Parathyroid adenoma (tissue), 2 donors: ENCODE measurements around the gene SPO11.

Source experiments
- H2AFZ ChIP-seq: fragments of 300-600 bp; sonication (generic); one replicate; pipeline ENCODE4 v1.7.0; 2017; ENCODE audit warnings: antibody characterized with exemption, mild to moderate bottlenecking
- H3K27ac ChIP-seq: fragments of 300-600 bp; sonication (generic); one replicate; pipeline ENCODE4 v1.7.0; 2017
- H3K27me3 ChIP-seq: fragments of 300-600 bp; sonication (generic); one replicate; pipeline ENCODE4 v1.7.0; 2017; ENCODE audit warnings: low read length; ENCODE audit not compliant: control insufficient read depth, insufficient read depth
- H3K36me3 ChIP-seq: fragments of 300-600 bp; sonication (generic); one replicate; pipeline ENCODE4 v1.7.0; 2017; ENCODE audit warnings: low read length; ENCODE audit not compliant: control insufficient read depth, insufficient read depth
- H3K4me1 ChIP-seq: fragments of 300-600 bp; sonication (generic); one replicate; pipeline ENCODE4 v1.7.0; 2017; ENCODE audit warnings: control low read depth
- H3K4me2 ChIP-seq: fragments of 300-600 bp; sonication (generic); one replicate; pipeline ENCODE4 v1.7.0; 2017; ENCODE audit warnings: low read length
- H3K4me3 ChIP-seq: fragments of 300-600 bp; sonication (generic); one replicate; pipeline ENCODE4 v1.7.0; 2017; ENCODE audit warnings: low read depth, low read length
- H3K79me2 ChIP-seq: fragments of 300-600 bp; sonication (generic); one replicate; pipeline ENCODE4 v1.7.0; 2017; ENCODE audit warnings: control low read depth
- H3K9ac ChIP-seq: fragments of 300-600 bp; sonication (generic); one replicate; pipeline ENCODE4 v1.7.0; 2017; ENCODE audit warnings: mild to moderate bottlenecking
- H3K9me3 ChIP-seq: fragments of 300-600 bp; sonication (generic); one replicate; pipeline ENCODE4 v1.7.0; 2017; ENCODE audit warnings: low read length; ENCODE audit not compliant: control insufficient read depth
- CTCF ChIP-seq: fragments of 300-600 bp; sonication (generic); IDR thresholded peaks from one replicate; pipeline ENCODE4 v1.7.0; 2017; ENCODE audit warnings: antibody characterized with exemption, mild to moderate bottlenecking
- donor health status: primary hyperparathyroidism.

SPO11 gene

DNA sequence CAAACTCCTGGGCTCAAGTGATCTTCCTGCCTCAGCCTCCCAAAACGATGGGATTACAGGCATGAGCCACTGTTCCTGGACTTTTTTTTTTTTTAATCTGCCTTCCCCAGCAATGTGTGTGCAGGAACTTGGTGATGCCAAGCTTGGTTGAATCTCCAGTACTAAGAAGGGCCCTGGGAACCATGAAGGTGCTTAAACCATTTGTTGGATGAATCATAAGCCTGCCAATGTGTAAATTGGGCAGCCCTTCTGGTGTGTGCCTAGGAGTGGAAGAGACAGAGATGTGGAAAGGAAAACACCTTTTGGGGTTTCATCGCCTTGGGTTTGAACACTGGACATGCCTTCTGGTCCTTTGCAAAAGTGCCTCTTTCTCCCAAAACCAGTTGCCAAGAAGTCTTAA, 7.1 kb upstream of the SPO11 start:
- Histone ChIP-seq H2AFZ (no peak overlapping the region), H3K4me2 (no peak overlapping the region), H3K4me3 (no peak overlapping the region), H3K79me2 (no peaks in the 10 kb centered on the region), H3K9ac (no peak overlapping the region), H3K9me3 (no peaks in the 10 kb centered on the region), H3K27ac (no peak overlapping the region), H3K27me3 (no peaks in the 10 kb centered on the region), H3K36me3 (no peaks in the 10 kb centered on the region), H3K4me1 (no peaks in the 10 kb centered on the region)
- no peak for TF ChIP-seq CTCF

- Histone ChIP-seq H3K27ac (no peak overlapping the region), H3K4me1 (no peaks in the 10 kb centered on the region), H3K27me3 (no peaks in the 10 kb centered on the region), H3K36me3 (no peaks in the 10 kb centered on the region), H3K4me2 (no peak overlapping the region), H3K79me2 (no peaks in the 10 kb centered on the region), H3K9ac (no peak overlapping the region), H3K4me3 (no peak overlapping the region), H3K9me3 (no peaks in the 10 kb centered on the region), H2AFZ (no peak overlapping the region)
- no peak for TF ChIP-seq CTCF
These were observed 6.6 kb upstream of the SPO11 start for GRCh38 chr20:57323034-57323433.

- Histone ChIP-seq H3K4me1 (no peaks in the 10 kb centered on the region), H2AFZ (no peak overlapping the region), H3K9me3 (no peaks in the 10 kb centered on the region), H3K27me3 (no peaks in the 10 kb centered on the region), H3K4me3 (no peak overlapping the region), H3K36me3 (no peaks in the 10 kb centered on the region), H3K27ac (no peak overlapping the region), H3K4me2 (no peak overlapping the region), H3K79me2 (no peaks in the 10 kb centered on the region), H3K9ac (no peak overlapping the region)
- TF ChIP-seq CTCF: no peak
These were observed 3.8 kb upstream of the SPO11 start for GRCh38 chr20:57325632-57326356.

- Histone ChIP-seq H3K27ac (no peak overlapping the region), H3K9me3 (no peaks in the 10 kb centered on the region), H3K4me2 (no peak overlapping the region), H3K27me3 (no peaks in the 10 kb centered on the region), H3K9ac (no peak overlapping the region), H2AFZ (no peak overlapping the region), H3K36me3 (no peaks in the 10 kb centered on the region), H3K4me3 (no peak overlapping the region), H3K79me2 (no peaks in the 10 kb centered on the region), H3K4me1 (no peaks in the 10 kb centered on the region)
- TF ChIP-seq CTCF: no peak
These were observed 2.7 kb upstream of the SPO11 start for GRCh38 chr20:57326667-57327455.
